Pancreas (tissue), 10 donors: ENCODE data around the gene SEC22A. TPM values are rescaled to one million over a fixed set of nuclear protein-coding genes. Genes with fewer than 3 reads are reported as not detected.

Experiments used
- ATAC-seq, 4 donors: fragments of 200-7000 bp; cut with Tn5 transposase; one replicate each; pipeline versions ENCODE4 v1.8.0 to v1.9.1; 2020; ENCODE audit warnings: mild to moderate bottlenecking in 4 of 4, moderate library complexity in 4 of 4
- DNase-seq, 6 donors: peaks; one replicate each; pipeline ENCODE4 v3.0.0-alpha.2; 2020
- FAIRE-seq: peaks from 2 replicates; lab custom pipeline; 2012; peaks lifted over from hg19 to GRCh38; lab: Jason Lieb, UNC
- H3K27ac ChIP-seq, 4 donors: fragments of 200-600 bp; sonication (generic); 1 replicate in 3 of 4; 2 replicates in 1 of 4; pipeline versions ENCODE4 v1.5.0 to v1.8.0; 2020
- H3K27me3 ChIP-seq, 4 donors: fragments of 200-600 bp; one replicate each; pipeline ENCODE4 v1.8.0; 2021
- H3K36me3 ChIP-seq, 3 donors: fragments of 200-600 bp; sonication (generic) in 1 of 3; one replicate each; pipeline versions ENCODE4 v1.5.0 to v1.8.0; 2020 to 2021
- H3K4me1 ChIP-seq, 3 donors: fragments of 200-600 bp; one replicate each; pipeline ENCODE4 v1.8.0; 2021
- H3K4me3 ChIP-seq, 4 donors: fragments of 200-600 bp; sonication (generic) in 2 of 4; one replicate each; pipeline versions ENCODE4 v1.5.0 to v1.8.0; 2020 to 2021
- H3K9me3 ChIP-seq, 4 donors: fragments of 200-600 bp; one replicate each; pipeline ENCODE4 v1.8.0; 2021
- CTCF ChIP-seq, 4 donors: fragments of 200-600 bp; sonication (generic) in 3 of 4; IDR thresholded peaks; one replicate each; pipeline versions ENCODE4 v1.5.0 to v1.8.0; 2021; ENCODE audit warnings: antibody characterized with exemption in 4 of 4
- WGBS, 2 donors: extraction: QIAGEN DNeasy Blood & Tissue Kit; methylation state at CpG; one replicate each; pipeline ENCODE4 v1.1.7; 2013; 5-methylcytosine and 5-hydroxymethylcytosine counted together
- intact Hi-C, 3 donors: fragments of 100-400 bp; cut with DNase I; formaldehyde crosslinking; loops; one replicate each; pipeline versions ENCODE4 v1.11.1 to v1.14.2; 2022
- polyA plus RNA-seq, 2 donors: library from polyadenylated mRNA; stranded (reverse); fragments of 200-250 nt; gene quantifications; one replicate each; pipeline ENCODE4 v1.2.3, GENCODE V29; 2013
- total RNA-seq, 6 donors: library from RNA; stranded (reverse); fragmentation: NEBNext Ultra II Directional in 4 of 6; extraction: Animal tissue kit (Norgen Biotek cat#: 25700) in 4 of 6; gene quantifications; one replicate each; pipeline versions ENCODE4 v1.2.1 to v1.2.4, GENCODE V29; 2021 to 2023
- donor health status: healthy with polysubstance abuse.
- donor health status: DM: no; HTN: no; CAD: no; lungs with moderate emphysema.
- donor health status: DM: no; HTN: no; CAD: no.
- donor health status: control.
- donor health status: control.
- donor health status: Bipolar disorder and iron deficiency.
- donor health status: DM: yes; HTN: yes; CAD: no.
- donor health status: DM: no; HTN: no; CAD: no.
- donor health status: DM: no; HTN: no; CAD: no.
- donor health status: DM: yes; HTN: yes; CAD: no.

SEC22A gene
- total and polyA plus RNA-seq, 8 donors, result 3.3 to 12.5 (median 7.2) TPM

- no peak overlapping the region for H3K4me3 ChIP-seq
- ATAC-seq (no peak), FAIRE-seq (no peak), DNase-seq (peak in 2 of 6 donors; percentile 31 to 36)
- no peak overlapping the region for H3K27ac ChIP-seq
- no peaks in the 10 kb centered on the region for H3K9me3 ChIP-seq
- intact Hi-C loops, result no loop called here
- TF ChIP-seq CTCF (IDR thresholded peaks at IDR 0.05), result no peak
- no peaks in the 10 kb centered on the region for H3K4me1 ChIP-seq
- 83 to 86% methylated on average over 15 of the region's 15 CpGs for WGBS, 2 donors
- no peaks in the 10 kb centered on the region for H3K27me3 ChIP-seq
- no peaks in the 10 kb centered on the region for H3K36me3 ChIP-seq
Observed at GRCh38 chr3:123303976-123304560, 102.3 kb downstream of the SEC22A start.

GRCh38 chr3:123305192-123305591 is 103.4 kb downstream of the SEC22A start:
- H3K4me3 ChIP-seq, result no peak overlapping the region
- 82 to 92% methylated on average over 2 of the region's 2 CpGs for WGBS, 2 donors
- ATAC-seq (no peak), FAIRE-seq (no peak), DNase-seq (peak in 1 of 6 donors; percentile 6)
- TF ChIP-seq CTCF (IDR thresholded peaks at IDR 0.05), result no peak
- H3K4me1 ChIP-seq, result no peaks in the 10 kb centered on the region
- intact Hi-C loops, result no loop called here
- no peaks in the 10 kb centered on the region for H3K27me3 ChIP-seq
- H3K36me3 ChIP-seq, result no peaks in the 10 kb centered on the region
- no peak overlapping the region for H3K27ac ChIP-seq
- no peaks in the 10 kb centered on the region for H3K9me3 ChIP-seq

GRCh38 chr3:123307064-123307463 is 105.3 kb downstream of the SEC22A start:
- DNase-seq (no peak), ATAC-seq (no peak), FAIRE-seq (no peak)
- WGBS, 2 donors, result 78 to 87% methylated on average over 5 of the region's 5 CpGs
- no peak overlapping the region for H3K4me3 ChIP-seq
- no peak overlapping the region for H3K27ac ChIP-seq
- intact Hi-C loops, result no loop called here
- H3K4me1 ChIP-seq, result no peaks in the 10 kb centered on the region
- H3K9me3 ChIP-seq, result no peaks in the 10 kb centered on the region
- H3K27me3 ChIP-seq, result no peaks in the 10 kb centered on the region
- no peaks in the 10 kb centered on the region for H3K36me3 ChIP-seq
- TF ChIP-seq CTCF (IDR thresholded peaks at IDR 0.05), result no peak

DNA sequence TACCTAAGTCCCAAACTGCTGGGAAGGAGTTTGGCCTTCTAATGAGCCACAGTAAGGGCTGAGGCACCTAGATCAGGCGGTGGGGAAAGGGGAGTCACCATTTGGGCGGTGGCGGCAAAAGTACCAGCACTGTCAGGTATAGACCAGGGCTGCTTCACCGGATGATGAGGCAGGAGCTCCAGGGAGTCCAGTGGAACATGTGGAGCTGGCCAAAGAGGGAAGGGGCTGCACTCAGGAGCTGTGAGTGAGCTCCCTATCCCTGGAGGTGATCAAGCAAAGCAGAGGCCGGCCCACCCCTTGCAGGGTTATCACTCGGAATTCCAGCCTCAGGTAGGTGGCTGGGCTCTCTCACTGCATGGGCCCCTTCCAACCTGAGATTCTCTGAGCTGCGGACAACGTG is 108.4 kb downstream of the SEC22A start:
- H3K27ac ChIP-seq, result no peak overlapping the region
- WGBS, 2 donors, result 84 to 90% methylated on average over 8 of the region's 8 CpGs

More for the DNA sequence above, 108.4 kb downstream of the SEC22A start:
- H3K4me1 ChIP-seq, result no peaks in the 10 kb centered on the region
- intact Hi-C loops, result no loop called here
- H3K9me3 ChIP-seq, result no peaks in the 10 kb centered on the region
- FAIRE-seq (no peak), DNase-seq (peak in 1 of 6 donors; percentile 28), ATAC-seq (no peak)
- no peaks in the 10 kb centered on the region for H3K27me3 ChIP-seq
- TF ChIP-seq CTCF (IDR thresholded peaks at IDR 0.05), result no peak
- no peak overlapping the region for H3K4me3 ChIP-seq
- no peaks in the 10 kb centered on the region for H3K36me3 ChIP-seq
